Lung microvascular endothelial cell (primary cell): ENCODE measurements around the gene XPO5. TPM values are rescaled to one million over a fixed set of nuclear protein-coding genes. Genes with fewer than 3 reads are reported as not detected.

Experiments used
- DNase-seq, 2 donors: peaks; one replicate each; pipeline versions ENCODE4 v3.0.0 to v3.0.0-alpha.2; 2010; ENCODE audit warnings: low read depth in 2 of 2
- total RNA-seq: library from RNA; depleted of rRNA; stranded (reverse); fragments of >200 nt; gene quantifications from 2 replicates; pipeline ENCODE4 v1.2.1, GENCODE V29; 2014

Gene XPO5
- total RNA-seq, 1 donor from 2014 or later, result 23.4 TPM

DNA sequence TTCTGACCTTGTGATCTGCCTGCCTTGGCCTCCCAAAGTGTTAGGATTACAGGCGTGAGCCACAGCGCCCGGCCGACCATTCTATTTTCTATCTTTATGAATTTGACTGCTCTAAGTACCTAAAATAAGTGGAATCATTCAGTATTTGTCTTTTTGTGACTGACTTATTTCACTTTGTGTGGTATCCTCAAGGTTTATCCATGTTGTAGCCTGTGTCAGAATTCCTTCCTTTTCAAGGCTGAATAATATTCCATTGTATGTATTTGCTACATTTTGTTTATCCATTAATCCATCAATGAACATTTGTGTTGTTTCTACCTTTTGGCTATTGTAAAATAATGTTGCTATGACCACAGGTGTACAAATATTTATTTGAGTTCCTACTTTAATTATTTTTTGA lies 103.3 kb downstream of the XPO5 start:
- DNase-seq, result no peak

Other genes with a start within 250 kb of the XPO5 start
- 3.9 and 5.6 TPM in 2 replicates for gene ZNF318, start 206.4 kb downstream of the XPO5 start, total RNA-seq
- 10.2 and 17.1 TPM in 2 replicates for gene ABCC10, start 148.5 kb downstream of the XPO5 start, total RNA-seq
- gene DLK2, start 120.5 kb downstream of the XPO5 start, total RNA-seq, result 0.22 and 1.2 TPM in 2 replicates
- 4.6 and 6.5 TPM in 2 replicates for gene TJAP1, start 98.5 kb downstream of the XPO5 start, total RNA-seq
- gene LRRC73, start 65.7 kb downstream of the XPO5 start, total RNA-seq, result under 0.01 TPM in 2 replicates
- gene YIPF3, start 59.1 kb downstream of the XPO5 start, total RNA-seq, result 94.1 and 137 TPM in 2 replicates
- gene POLR1C, start 58.9 kb downstream of the XPO5 start, total RNA-seq, result 23.8 and 27.0 TPM in 2 replicates
- 8.1 and 12.6 TPM in 2 replicates for gene POLH, start 147 bp upstream of the XPO5 start, total RNA-seq
- 25.7 and 32.3 TPM in 2 replicates for gene GTPBP2, start 53.2 kb upstream of the XPO5 start, total RNA-seq
- gene MAD2L1BP, start 59.8 kb upstream of the XPO5 start, total RNA-seq, result 18.1 and 20.8 TPM in 2 replicates
- gene RSPH9, start 69.0 kb upstream of the XPO5 start, total RNA-seq, result 0.20 and 0.22 TPM in 2 replicates
- 38.1 and 40.8 TPM in 2 replicates for gene MRPS18A, start 111.8 kb upstream of the XPO5 start, total RNA-seq
- 4.4 and 12.1 TPM in 2 replicates for gene VEGFA, start 194.2 kb upstream of the XPO5 start, total RNA-seq